Activated CD8-positive, alpha-beta memory T cell treated with anti-CD3 and anti-CD28 coated beads, Interleukin-2, amount 50 U/mL, for 24 hours (primary cell): Measurements from ENCODE around the gene ZHX3.

Experiments used
- DNase-seq: peaks from one replicate; pipeline ENCODE4 v3.0.0-alpha.2; 2020; ENCODE audit errors: extremely low read depth

ZHX3 gene

DNA sequence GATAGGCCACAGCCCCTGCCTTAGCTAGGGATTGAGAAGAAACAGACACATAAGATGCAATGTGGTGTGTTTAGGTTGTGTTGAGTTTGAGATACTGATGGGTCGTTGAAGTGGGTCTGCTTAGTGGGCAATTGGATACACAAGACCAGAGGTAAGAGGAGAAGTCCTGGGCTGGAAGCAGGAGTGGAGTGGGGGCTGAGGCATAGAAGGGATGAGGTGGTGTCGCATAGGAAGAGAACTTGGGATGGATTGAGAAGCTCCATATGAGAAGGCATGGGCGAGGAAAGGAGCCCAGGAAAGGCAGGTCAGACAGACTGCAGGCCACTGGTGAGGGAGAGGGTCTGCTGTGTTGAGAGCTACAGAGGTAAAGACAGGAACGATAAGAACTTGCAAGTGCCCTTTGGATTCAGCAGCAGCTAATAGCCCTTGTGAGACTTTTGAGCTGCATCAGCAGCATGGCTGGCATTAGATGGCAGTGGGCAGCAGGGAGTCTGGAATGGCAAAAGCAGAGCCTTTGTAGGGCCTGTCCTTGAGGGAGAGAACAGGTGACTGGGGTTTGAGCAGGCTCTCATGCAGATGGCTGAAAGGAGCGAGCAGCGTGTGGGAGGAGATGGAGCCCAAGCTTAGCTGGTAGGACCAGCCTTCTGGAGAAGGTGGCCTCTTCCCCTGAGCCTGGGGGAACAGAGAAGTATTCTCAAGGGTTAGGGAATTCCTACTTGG lies 147.0 kb downstream of the ZHX3 start:
- DNase-seq = no peak

DNA sequence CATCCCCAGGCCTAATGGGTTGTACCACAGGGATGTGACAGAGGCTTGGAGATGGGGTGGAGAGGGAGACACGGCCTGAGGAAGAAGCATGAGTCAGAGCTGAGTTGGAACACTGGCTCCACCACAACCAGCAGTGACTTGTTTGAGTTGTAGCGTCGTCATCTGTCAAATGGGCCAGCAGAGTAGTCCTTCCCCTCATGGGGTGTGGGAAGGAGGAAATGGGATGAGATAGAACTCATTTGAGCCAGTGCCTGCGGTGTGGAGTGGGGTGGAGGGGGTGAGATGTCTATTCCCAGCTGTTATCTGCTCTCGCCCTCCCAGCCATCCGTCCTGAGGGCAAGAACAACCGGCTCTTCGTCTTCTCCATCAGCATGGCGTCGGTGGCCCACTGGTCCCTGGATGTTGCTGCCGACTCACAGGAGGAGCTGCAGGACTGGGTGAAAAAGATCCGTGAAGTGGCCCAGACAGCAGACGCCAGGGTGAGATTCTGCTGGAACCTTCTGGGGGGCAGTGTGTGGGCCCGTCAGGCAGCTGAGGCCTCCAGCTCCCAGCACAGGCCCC lies 147.7 kb downstream of the ZHX3 start:
- DNase-seq = no peak

DNA sequence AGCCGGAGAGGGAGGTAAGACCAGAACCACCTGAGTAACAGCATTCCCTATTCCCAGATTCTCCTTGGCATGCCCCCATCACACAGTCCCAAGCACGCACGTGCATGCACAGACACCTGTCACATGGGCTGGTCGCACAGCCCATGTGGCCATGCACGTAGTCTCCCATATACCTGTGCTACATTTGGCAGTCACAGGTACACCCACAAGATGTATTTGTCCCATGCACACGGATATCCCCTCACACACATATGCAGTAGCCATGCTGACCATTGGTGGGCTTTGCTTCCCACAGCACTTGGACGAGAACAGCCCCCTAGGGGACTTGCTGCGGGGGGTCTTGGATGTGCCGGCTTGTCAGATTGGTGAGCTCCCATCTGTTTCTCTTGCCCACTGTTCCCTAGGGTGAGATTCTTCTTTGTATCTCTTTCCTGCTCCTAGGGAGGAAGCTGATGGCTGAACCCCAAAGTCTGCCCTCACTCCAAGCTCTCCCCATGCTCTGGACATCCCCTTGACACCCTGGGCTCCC lies 148.3 kb downstream of the ZHX3 start:
- no peak for DNase-seq

DNA sequence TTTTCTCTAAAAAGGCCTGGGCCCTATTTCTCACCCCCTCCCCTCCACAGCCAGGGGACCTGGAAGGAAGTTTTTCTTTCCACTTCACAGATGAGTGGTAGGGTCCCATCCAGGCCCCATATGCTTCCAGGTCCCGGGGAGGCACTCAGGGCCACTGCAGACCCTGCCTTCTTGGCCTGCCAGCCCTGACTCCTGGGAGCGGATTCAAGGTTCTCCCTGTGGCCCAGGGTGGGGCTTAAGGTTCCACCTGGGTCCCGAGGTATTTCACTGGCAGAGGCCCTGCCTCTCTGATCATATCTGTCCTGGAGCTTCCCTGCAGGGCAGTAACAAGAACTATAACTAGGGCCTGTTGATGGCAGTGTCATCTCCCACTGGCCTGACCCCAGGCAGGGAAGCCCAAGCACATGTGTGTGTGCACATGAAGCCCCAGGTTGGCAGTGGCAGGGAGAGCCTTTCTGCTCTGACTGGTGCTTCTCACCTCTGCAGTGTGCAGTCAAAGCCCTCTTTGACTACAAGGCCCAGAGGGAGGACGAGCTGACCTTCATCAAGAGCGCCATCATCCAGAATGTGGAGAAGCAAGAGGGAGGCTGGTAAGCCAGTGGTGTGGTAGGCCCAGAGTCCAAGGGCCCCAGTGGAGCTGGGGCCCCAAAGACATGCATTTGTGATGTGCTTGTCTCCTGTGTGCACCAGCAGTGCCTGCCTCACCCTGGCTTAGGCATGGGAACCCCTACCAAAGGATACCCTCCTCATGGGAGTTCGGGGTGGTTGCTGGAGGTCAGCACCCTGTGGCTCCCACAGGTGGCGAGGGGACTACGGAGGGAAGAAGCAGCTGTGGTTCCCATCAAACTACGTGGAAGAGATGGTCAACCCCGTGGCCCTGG lies 149.0 kb downstream of the ZHX3 start:
- DNase-seq = no peak

DNA sequence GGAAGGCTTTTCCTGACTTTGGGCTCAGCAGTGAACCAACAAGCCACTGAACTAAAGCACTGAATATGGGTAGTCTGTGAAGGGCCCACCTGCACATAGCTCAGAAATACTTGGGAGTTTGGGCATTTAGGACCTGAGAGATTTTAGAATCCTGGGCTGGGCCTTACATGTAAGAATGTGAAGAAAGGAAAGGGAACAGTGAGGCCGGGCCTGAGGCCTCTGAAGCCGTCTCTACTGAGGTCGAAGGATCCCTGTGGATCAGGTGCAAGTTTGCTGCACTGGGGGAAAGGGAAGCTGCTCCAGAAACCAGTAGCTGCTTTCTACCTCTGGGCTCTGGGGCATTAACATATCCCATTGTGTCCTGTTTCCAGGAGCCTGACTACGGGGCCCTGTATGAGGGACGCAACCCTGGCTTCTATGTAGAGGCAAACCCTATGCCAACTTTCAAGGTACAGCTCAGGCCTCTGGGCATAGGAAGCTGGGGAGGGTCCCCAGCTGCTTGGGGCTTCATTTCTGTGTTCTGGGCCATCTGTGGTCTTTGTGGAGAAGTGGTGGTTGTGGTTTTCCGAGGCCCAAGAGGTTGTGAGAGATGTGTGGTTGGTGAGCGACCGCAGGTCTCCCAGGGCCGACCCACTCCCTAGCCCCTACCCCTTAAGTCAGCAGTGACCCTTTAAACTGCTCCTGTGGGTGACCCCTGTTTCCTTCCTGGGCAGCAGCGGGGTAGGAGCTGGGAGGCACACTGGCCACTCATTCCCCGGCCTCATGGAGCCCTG lies 149.9 kb downstream of the ZHX3 start:
- no peak for DNase-seq

DNA sequence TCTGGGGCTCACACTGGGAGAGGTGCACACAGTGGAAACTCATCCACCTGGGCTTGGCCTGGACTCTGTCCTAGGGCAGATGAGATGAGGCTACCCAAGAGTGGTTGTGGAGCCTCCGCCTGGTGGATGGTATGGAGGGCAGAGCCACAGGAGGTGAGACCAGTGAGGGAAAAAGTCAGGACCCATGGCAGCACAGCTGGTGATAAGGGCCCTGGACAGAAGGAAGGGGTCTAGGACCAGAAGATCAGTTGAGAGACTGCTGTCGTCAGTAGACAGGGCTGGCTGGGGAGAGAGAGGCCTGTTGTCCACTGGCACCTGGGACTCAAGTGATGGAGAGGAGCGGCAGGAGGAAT lies 150.4 kb downstream of the ZHX3 start:
- no peak for DNase-seq

DNA sequence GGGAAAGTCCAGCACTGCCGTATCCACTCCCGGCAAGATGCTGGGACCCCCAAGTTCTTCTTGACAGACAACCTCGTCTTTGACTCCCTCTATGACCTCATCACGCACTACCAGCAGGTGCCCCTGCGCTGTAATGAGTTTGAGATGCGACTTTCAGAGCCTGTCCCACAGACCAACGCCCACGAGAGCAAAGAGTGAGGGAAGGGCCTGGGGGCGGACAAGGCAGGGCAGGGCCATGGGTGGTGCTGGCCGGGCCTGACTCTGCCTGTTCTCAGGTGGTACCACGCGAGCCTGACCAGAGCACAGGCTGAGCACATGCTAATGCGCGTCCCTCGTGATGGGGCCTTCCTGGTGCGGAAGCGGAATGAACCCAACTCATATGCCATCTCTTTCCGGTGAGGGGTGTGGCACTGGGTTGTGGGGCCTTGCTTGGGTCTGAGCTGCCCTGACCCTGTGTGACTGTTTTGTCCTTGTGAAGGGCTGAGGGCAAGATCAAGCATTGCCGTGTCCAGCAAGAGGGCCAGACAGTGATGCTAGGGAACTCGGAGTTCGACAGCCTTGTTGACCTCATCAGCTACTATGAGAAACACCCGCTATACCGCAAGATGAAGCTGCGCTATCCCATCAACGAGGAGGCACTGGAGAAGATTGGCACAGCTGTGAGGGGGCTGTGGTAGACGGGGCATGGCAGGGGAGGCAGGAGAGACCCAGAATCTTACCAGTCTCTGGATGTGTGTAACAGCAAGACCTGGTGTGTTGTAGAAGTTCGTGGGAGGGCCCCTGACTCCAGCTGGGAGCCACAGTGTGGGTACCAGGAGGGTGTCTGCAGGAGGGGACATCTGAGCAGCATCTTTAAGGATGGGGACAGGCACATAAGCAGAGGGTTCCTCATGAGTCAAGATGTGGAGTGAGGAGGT lies 151.1 kb downstream of the ZHX3 start:
- DNase-seq = no peak

DNA sequence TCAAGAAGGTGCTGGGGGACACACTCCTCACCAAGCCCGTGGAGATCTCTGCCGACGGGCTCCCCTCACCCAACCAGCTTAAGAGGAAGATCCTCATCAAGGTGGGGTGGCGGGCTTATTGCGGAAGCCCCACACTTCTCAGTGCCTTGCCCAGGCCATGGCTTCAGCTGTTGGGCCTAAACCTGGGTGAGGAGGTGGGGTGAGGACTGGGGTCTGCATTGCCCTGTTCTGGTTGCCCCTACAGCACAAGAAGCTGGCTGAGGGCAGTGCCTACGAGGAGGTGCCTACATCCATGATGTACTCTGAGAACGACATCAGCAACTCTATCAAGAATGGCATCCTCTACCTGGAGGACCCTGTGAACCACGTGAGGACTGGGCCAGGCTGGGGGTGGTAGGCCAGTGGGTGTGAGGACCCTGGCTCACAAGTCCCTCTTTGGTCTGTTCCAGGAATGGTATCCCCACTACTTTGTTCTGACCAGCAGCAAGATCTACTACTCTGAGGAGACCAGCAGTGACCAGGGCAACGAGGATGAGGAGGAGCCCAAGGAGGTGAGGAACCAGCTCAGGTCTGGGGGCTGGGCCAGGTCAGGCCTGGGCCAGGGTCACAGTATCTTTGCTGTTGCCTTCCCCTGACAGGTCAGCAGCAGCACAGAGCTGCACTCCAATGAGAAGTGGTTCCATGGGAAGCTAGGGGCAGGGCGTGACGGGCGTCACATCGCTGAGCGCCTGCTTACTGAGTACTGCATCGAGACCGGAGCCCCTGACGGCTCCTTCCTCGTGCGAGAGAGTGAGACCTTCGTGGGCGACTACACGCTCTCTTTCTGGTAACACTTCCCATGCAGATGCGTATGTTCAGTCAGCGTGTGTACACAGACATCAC lies 152.3 kb downstream of the ZHX3 start:
- no peak for DNase-seq

DNA sequence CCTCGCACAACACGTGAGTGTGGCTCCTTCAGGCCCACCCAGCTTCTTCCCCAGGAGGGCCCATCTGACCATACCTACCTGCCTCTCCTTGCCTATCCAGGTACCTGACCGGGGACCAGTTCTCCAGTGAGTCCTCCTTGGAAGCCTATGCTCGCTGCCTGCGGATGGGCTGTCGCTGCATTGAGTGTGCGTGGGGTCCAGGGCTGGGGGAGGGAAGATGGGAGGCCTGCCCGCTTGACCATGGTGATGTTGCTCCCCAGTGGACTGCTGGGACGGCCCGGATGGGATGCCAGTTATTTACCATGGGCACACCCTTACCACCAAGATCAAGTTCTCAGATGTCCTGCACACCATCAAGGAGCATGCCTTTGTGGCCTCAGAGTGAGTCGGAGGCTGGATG lies 153.7 kb downstream of the ZHX3 start:
- no peak for DNase-seq

DNA sequence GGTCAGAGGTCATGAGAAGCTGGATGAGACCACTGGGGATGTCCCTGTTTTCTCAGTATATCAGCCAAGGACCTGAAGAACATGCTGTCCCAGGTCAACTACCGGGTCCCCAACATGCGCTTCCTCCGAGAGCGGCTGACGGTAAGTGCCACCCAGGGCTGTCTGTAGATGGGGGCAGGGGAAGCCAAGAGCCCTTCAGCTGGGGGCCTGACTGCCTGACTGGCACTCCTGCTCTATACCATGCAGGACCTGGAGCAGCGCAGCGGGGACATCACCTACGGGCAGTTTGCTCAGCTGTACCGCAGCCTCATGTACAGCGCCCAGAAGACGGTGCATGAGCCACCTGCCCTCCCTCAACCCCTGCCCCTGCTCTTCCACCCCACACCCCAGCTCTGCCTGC lies 155.1 kb downstream of the ZHX3 start:
- no peak for DNase-seq

DNA sequence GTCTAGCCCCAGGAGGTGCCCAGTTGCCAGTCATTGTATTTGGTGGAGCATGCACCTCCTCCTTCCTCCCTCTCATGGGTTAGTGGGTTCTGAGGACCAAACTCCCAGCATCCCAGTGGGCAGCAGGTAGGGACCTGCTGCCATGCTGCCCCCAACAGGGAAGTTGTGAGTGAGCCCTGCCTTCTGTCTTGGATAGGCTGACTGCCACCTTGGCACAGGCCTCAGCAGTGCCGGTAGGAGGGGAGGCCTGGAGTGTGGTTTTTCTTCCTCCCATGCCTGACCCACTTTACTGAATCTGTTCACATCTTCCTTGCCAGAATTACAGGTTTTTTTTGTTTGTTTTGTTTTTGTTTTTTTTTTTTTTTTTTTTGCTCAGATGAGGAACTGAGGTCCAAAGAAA lies 155.6 kb downstream of the ZHX3 start:
- no peak for DNase-seq

DNA sequence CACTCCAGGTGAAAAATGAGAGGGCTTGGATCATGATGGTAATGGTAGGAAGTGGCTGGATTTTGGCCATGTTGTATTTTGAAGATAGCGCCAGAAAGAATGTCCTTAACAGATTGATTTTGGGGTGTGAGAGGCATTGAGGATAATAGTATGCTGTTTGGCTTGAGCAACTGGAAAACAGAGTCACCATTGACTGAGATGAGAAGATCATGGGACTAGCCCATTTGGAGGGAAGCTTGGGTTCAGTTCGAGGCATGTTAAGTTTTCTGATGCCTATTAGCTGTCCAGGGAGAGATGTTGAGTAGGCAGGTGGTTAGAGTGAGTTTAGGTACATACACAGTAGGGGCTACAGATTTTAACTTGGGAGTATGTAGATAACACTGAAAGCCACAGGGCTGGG lies 156.8 kb downstream of the ZHX3 start:
- DNase-seq = no peak

DNA sequence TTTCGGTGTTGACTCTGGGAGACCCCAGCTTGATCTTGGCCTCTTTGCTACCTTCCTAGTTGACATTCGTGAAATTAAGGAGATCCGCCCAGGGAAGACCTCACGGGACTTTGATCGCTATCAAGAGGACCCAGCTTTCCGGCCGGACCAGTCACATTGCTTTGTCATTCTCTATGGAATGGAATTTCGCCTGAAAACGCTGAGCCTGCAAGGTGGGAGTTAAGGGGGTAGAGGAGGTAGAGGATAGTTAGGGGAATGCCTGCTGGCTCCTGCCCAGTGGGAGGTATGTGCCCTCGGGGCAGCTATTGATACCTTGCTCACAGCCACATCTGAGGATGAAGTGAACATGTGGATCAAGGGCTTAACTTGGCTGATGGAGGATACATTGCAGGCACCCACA lies 158.0 kb downstream of the ZHX3 start:
- DNase-seq = no peak

DNA sequence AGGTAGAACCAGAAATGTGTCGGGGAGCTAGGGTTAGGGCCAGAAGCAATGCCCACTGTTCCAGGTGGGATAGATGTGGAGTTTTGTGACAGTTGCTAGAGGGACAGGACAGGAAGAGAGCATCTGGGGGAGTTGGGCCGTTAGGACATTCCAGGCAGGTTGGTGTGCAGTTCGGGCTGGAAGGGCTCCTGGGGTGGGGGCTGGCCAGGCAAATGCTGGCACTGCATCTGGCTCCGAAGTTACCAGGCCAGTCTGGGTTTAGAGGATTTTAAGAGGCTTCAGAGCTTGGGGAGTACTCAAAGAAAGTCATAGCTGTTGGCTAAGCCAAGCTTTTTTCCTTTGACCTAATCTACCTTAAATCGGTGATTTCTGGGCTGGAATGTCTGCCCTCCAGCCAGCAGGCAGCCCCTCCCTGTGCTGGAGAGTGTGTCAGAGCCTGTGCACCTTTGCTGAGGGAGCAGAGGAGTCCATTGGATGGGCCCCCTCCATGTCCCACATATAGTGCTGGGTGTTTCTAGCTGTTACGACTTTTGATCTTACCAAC lies 159.4 kb downstream of the ZHX3 start:
- no peak for DNase-seq

DNA sequence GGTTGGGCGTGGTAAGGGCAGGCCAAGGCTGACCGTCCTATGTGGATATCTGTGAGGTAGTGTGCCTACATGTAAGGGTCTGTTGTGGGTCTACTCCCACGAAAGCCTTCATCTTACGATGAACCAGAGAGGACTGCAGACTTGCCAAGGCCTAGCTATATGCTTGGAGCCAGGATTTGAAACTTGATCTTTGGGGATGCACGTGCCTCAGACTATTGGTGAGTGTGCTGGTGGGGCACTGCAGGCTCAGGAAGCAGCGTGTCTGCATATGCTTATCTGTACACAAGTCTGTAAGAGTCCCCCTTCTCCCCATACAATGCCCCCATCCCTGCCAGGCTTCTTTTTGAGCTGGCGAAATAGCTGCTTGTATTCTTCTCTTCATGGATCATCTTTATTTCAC lies 162.3 kb downstream of the ZHX3 start:
- DNase-seq = no peak

DNA sequence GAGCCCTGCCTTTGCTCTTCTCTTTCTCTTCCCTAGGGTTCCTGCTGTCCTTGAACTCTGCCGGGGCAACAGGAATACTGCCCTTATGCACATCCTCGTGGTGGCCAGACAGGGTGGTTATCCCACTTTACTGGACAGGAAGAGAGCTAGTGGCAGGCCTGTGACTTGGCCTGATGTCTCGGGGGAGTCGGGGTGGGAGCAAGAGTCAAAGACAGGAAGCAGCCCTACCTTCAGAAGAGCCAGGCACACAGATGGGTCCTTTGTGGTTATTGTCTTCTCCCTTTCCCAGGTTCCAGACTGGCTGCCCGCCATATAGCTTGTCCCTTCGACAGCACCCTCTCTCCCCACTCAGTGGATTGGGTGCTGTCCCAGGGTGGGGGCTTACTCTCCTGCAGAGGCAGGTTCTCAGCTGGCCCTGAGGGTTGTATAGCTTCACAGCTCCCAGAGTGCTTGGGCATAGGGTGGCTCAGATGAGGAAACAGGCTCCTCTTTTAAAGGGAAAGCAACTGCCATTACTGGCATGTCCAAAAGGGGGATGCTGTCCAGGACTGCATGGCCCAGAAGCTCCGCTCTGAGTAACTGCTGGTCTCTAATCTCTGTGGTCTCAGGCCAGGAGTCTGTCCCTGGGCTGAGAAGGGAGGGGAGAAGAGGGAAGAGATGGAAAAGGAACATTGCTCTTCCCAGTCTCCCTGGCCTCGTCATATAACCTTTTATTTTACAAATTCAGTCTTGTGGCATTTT lies 162.9 kb downstream of the ZHX3 start:
- DNase-seq = no peak

DNA sequence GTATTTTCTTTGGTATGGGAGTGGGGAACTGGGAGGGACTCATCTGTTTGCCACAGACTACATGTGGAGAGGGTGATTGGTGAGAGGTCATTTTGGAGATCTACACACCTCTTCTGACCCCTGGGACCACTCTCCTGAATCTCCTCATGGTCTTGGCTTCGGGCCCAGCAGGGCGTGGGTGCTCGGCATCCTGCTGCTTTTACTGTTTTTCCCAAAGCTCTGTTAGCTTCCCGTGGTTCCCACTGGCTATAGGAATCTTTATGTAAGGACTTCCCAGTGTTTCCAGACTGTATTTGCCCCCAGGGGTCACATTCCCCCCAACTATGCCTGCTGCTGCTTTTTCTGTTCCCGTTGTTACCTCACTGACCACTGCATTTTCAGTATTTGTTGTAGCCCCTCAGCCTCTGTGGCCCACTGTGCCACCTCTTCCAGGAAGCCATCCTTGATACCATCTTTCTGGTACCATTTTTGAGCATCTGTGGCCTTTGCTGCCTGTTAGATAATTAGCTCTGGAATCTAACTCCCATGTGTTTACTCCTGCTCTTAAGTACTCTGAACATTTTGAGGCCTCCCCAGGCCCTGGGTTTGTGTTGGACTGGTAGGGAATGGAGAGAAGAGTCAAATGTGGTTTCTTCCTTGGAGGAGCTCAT lies 165.3 kb downstream of the ZHX3 start:
- DNase-seq = no peak

DNA sequence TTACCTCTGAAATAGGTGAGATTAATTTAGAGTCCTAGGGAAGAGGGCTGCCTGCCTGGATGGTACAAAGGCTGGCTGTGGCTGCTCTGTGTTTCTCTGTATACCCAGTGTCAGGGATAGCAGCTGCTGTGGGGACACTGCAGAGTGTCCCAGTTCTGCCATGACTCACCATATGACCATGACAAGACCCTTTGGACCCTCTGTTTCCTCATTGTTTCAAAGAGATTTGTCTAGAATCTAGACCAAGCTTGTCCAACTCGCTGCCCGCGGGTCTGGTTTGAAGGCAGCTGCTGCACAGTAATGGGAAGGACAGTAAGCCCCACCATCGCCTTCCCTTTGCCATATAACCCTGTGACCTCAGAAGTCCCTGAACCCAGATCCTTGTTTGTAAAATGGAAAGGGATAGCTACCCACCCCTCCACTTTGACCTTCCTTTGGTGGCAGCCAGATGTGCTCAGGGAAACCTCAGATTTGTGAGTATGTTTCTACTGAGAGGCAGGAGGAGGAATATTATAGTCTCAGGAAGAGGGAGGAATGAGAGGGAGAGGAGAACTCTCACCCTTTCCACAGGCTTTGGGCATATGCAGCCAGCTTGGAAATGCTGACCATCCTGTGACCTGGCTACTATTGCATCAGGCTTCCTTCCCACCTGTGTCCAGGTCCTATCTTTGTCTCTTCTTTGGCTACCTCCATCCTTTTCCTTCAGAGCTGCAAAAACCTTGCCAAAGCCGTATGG lies 166.2 kb downstream of the ZHX3 start:
- DNase-seq = no peak
